ENCODE data around the gene ARHGEF7. TPM values are rescaled to one million over a fixed set of nuclear protein-coding genes. Genes with fewer than 3 reads are reported as not detected.

The ARHGEF7 gene
- polyA plus RNA-seq, 1 experiment, result 32.0 TPM

DNA sequence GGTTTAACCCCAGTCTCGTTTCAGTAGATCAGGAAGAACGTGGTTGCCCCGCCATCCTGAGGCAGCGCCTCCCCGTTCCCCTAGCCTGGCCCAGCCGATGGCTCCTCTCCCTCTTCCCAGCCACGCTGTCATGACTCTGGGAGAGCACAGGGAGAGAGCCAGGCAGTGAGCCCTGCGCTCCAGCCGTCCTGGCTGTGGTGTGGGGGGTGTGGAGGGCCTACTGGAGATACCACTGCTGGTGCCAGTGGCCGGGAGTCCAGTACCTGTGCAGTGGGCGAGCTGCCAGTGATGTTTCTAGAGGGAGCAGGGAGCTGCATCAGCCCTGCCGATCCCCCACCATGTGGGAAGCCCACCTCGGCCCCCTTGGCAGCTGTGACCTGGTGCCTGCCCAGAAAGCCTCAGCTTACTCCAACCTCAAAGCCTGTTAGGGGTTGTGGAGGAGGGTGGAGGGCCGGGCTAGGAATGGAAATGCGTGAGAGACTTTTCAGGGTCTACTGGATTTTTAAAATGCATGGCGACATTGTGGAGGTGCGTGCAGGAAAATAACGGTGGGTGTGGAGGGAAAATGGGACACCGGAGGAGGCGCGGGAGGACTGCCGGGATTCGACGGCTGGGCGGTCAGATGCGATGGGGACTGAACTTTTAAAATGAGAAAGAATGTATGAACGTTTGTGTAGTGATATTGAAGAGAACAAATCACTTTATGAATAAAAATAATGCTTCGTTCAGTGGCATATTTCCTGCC is 210.2 kb downstream of the ARHGEF7 start:
- DNase-seq (ENCODE audit: low read depth), result no peak
- H3K27me3 ChIP-seq (ENCODE audit: control insufficient read depth, insufficient read depth, low read length), result no peaks in the 10 kb centered on the region; the same call in 1 of the 2 replicates
- no peak for TF ChIP-seq CTCF (IDR thresholded peaks at IDR 0.05; ENCODE audit: insufficient read depth, low read depth, low read length)
- CTCF ChIA-PET, result no interaction called here
- POLR2A ChIA-PET, result no interaction called here
- no peak overlapping the region for H3K4me3 ChIP-seq (ENCODE audit: low read depth, low read length)
- H3K36me3 ChIP-seq (ENCODE audit: control insufficient read depth, insufficient read depth, low read length), result no peaks in the 10 kb centered on the region

- no peaks in the 10 kb centered on the region; the same call in 1 of the 2 replicates for H3K27me3 ChIP-seq (ENCODE audit: control insufficient read depth, insufficient read depth, low read length)
- H3K36me3 ChIP-seq (ENCODE audit: control insufficient read depth, insufficient read depth, low read length), result no peaks in the 10 kb centered on the region
- POLR2A ChIA-PET, result no interaction called here
- CTCF ChIA-PET, result no interaction called here
- H3K4me3 ChIP-seq (ENCODE audit: low read depth, low read length), result no peak overlapping the region
- TF ChIP-seq CTCF (IDR thresholded peaks at IDR 0.05; ENCODE audit: insufficient read depth, low read depth, low read length), result no peak
- DNase-seq (ENCODE audit: low read depth), result no peak
Observed at GRCh38 chr13:111325941-111326620, 211.0 kb downstream of the ARHGEF7 start.

DNA sequence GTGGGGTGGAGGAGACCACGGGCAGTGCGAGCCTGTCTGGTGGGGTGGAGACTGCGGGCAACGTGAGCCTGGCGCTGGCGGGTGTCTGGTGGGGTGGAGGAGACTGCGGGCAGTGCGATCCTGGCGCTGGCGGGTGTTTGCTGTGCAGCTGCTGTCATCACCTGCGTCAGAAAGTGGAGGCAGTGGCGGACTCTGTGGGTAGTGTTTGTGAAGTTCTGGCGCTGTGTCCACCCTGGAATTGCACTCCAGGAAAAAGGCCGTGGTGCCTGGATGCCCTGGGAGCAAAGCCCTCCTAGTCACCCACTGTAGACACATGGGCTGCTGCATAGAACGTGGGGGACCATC is 211.5 kb downstream of the ARHGEF7 start:
- ChIA-PET CTCF (no interaction called here), POLR2A (no interaction called here)
- DNase-seq (ENCODE audit: low read depth), result no peak
- no peak overlapping the region for H3K4me3 ChIP-seq (ENCODE audit: low read depth, low read length)
- H3K36me3 ChIP-seq (ENCODE audit: control insufficient read depth, insufficient read depth, low read length), result no peaks in the 10 kb centered on the region
- no peaks in the 10 kb centered on the region; the same call in 1 of the 2 replicates for H3K27me3 ChIP-seq (ENCODE audit: control insufficient read depth, insufficient read depth, low read length)
- no peak for TF ChIP-seq CTCF (IDR thresholded peaks at IDR 0.05; ENCODE audit: insufficient read depth, low read depth, low read length)

DNA sequence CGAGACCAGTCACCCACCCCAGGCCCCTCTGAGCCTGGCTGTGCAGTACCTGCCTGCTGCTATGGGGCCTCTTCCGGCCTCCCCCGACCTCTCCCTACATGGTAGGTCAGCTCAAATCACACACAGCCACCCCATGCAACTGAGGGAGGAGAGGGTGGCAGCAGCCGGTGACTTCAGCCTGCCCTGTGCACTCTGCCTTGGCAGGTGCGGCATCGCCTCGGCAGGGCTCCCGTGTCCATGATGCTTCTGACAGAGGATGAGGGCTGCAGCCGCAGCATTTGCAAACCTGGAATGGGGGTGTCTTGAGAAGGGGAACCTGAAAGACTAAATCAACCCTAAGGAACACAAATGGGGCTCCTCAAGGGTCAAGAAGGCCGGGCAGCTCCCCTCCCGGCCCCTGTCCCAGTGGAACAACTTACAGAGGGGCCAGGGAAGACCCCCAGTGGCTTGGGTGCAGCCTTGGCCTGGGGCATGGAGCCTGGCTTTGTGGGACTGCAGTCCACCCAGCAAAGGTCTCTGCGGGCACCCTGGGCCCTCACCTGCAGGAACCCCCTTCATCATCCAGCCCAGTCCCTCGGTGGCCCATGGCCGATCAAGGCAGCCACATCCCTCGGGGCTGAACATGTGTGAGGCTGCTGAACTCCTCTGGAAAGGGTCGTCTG is 212.0 kb downstream of the ARHGEF7 start:
- ChIA-PET CTCF (no interaction called here), POLR2A (no interaction called here)
- no peaks in the 10 kb centered on the region; the same call in 1 of the 2 replicates for H3K27me3 ChIP-seq (ENCODE audit: control insufficient read depth, insufficient read depth, low read length)
- TF ChIP-seq CTCF (IDR thresholded peaks at IDR 0.05; ENCODE audit: insufficient read depth, low read depth, low read length), result no peak
- no peak overlapping the region for H3K4me3 ChIP-seq (ENCODE audit: low read depth, low read length)
- no peaks in the 10 kb centered on the region for H3K36me3 ChIP-seq (ENCODE audit: control insufficient read depth, insufficient read depth, low read length)
- DNase-seq (ENCODE audit: low read depth), result no peak

Data from BJ (cell line).